ENCODE data around the gene ASTN2. TPM values are rescaled to one million over a fixed set of nuclear protein-coding genes. Genes with fewer than 3 reads are reported as not detected.

The ASTN2 gene
- polyA plus RNA-seq, 2 of the 4 experiments (the other 2 are of a cell fraction), result 5.8 to 11.6 TPM

DNA sequence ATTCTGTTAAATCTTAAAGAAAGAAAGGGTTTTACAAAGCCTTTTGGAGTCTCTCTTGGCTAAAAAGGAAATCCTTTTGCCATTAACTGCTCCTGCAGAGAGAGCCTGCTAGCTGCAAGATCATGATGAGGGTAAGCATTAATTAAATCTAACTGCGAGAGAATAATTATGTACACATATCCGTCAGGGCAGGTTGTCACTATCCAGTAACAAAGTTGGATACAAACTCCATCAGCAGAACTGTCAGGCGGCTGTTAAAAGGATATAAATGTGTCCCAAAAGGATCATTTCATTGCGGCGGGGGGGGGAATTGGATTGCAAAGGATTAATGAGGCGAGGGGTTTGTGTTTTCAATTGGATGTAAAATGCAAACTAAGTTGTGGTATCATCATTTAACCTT lies 289.3 kb downstream of the ASTN2 start:
- no peak for TF ChIP-seq ZSCAN20 (CRISPR knock-in tag; IDR thresholded peaks at IDR 0.05)
- no peak for TF ChIP-seq EHMT2 (IDR thresholded peaks at IDR 0.05; ENCODE audit: low read depth)
- no peak for TF ChIP-seq NFE2L2 (conservative IDR thresholded peaks at IDR 0.05; ENCODE audit: low read length)
- no peak for TF ChIP-seq KDM1A (IDR thresholded peaks at IDR 0.05; ENCODE audit: low read depth)
- TF ChIP-seq JUN (IDR thresholded peaks at IDR 0.05), result no peak
- TF ChIP-seq BHLHE40 (IDR thresholded peaks at IDR 0.05; ENCODE audit: low read depth, low read length), result no peak
- TF ChIP-seq, protein P1, sequence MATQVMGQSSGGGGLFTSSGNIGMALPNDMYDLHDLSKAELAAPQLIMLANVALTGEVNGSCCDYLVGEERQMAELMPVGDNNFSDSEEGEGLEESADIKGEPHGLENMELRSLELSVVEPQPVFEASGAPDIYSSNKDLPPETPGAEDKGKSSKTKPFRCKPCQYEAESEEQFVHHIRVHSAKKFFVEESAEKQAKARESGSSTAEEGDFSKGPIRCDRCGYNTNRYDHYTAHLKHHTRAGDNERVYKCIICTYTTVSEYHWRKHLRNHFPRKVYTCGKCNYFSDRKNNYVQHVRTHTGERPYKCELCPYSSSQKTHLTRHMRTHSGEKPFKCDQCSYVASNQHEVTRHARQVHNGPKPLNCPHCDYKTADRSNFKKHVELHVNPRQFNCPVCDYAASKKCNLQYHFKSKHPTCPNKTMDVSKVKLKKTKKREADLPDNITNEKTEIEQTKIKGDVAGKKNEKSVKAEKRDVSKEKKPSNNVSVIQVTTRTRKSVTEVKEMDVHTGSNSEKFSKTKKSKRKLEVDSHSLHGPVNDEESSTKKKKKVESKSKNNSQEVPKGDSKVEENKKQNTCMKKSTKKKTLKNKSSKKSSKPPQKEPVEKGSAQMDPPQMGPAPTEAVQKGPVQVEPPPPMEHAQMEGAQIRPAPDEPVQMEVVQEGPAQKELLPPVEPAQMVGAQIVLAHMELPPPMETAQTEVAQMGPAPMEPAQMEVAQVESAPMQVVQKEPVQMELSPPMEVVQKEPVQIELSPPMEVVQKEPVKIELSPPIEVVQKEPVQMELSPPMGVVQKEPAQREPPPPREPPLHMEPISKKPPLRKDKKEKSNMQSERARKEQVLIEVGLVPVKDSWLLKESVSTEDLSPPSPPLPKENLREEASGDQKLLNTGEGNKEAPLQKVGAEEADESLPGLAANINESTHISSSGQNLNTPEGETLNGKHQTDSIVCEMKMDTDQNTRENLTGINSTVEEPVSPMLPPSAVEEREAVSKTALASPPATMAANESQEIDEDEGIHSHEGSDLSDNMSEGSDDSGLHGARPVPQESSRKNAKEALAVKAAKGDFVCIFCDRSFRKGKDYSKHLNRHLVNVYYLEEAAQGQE (IDR thresholded peaks at IDR 0.05), result no peak
- no peak for TF ChIP-seq FOSL2 (IDR thresholded peaks at IDR 0.05)
- TF ChIP-seq FOSL2 (CRISPR knock-in tag; IDR thresholded peaks at IDR 0.05), result no peak
- TF ChIP-seq RCOR1 (IDR thresholded peaks at IDR 0.05; ENCODE audit: low read depth, low read length), result no peak
- no peak for TF ChIP-seq GATA3 (IDR thresholded peaks at IDR 0.05; ENCODE audit: borderline replicate concordance)
- TF ChIP-seq HES2 (IDR thresholded peaks at IDR 0.05), result no peak
- no peak for TF ChIP-seq RAD21 (conservative IDR thresholded peaks at IDR 0.05 in 1 of 2, IDR thresholded peaks at IDR 0.05 in 1 of 2)
- TF ChIP-seq RARB (CRISPR knock-in tag; IDR thresholded peaks at IDR 0.05), result no peak
- TF ChIP-seq TFCP2L1 (CRISPR knock-in tag; IDR thresholded peaks at IDR 0.05), result no peak
- no peak for TF ChIP-seq MAFK (IDR thresholded peaks at IDR 0.05; ENCODE audit: partially characterized antibody)
- WGBS (ENCODE audit: missing lambda C conversion rate), result 35% methylated on average over 6 of the region's 6 CpGs
- Histone ChIP-seq H3K27ac (no peak overlapping the region), H3K4me3 (no peak overlapping the region), H3K4me2 (no peak overlapping the region), H3K9me3 (no peaks in the 10 kb centered on the region), H3K4me1 (no peaks in the 10 kb centered on the region)
- ATAC-seq, result no peak
- FAIRE-seq, result no peak
- ChIA-PET POLR2A (no interaction called here), CTCF (interaction anchor here (1.2 kb wide), 1 partner anchor 10 kb away, joined by 5 read pairs; no protein-coding TSS in a partner anchor)
- no peak for DNase-seq (ENCODE audit: low read depth in 1 of 2, low spot score in 1 of 2)

- Histone ChIP-seq H3K27ac (no peak overlapping the region), H3K4me2 (no peak overlapping the region), H3K4me3 (no peak overlapping the region), H3K4me1 (no peaks in the 10 kb centered on the region), H3K9me3 (no peaks in the 10 kb centered on the region)
- POLR2A ChIA-PET, result no interaction called here
- whole genome bisulfite sequencing (ENCODE audit: missing lambda C conversion rate), result 32% methylated on average over 7 of the region's 7 CpGs
- no peak for DNase-seq (ENCODE audit: low read depth in 1 of 2, low spot score in 1 of 2)
- no peak for FAIRE-seq
- ATAC-seq, result no peak
- TF ChIP-seq NFE2L2 (conservative IDR thresholded peaks at IDR 0.05; ENCODE audit: low read length) (no peak), RCOR1 (IDR thresholded peaks at IDR 0.05; ENCODE audit: low read depth, low read length) (no peak), JUN (IDR thresholded peaks at IDR 0.05) (no peak), RARB (CRISPR knock-in tag; IDR thresholded peaks at IDR 0.05) (no peak), TFCP2L1 (CRISPR knock-in tag; IDR thresholded peaks at IDR 0.05) (no peak), CEBPB (IDR thresholded peaks at IDR 0.05) (no peak), MAX (IDR thresholded peaks at IDR 0.05) (no peak), EHMT2 (IDR thresholded peaks at IDR 0.05; ENCODE audit: low read depth) (no peak), POLR2AphosphoS2 (conservative IDR thresholded peaks at IDR 0.05; ENCODE audit: low read length) (no peak)
- TF ChIP-seq, protein P2, sequence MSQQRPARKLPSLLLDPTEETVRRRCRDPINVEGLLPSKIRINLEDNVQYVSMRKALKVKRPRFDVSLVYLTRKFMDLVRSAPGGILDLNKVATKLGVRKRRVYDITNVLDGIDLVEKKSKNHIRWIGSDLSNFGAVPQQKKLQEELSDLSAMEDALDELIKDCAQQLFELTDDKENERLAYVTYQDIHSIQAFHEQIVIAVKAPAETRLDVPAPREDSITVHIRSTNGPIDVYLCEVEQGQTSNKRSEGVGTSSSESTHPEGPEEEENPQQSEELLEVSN (IDR thresholded peaks at IDR 0.05; ENCODE audit: borderline replicate concordance, low read depth), result no peak
- CTCF ChIA-PET, result no interaction called here
These were observed 291.1 kb downstream of the ASTN2 start for GRCh38 chr9:117123729-117124128.

DNA sequence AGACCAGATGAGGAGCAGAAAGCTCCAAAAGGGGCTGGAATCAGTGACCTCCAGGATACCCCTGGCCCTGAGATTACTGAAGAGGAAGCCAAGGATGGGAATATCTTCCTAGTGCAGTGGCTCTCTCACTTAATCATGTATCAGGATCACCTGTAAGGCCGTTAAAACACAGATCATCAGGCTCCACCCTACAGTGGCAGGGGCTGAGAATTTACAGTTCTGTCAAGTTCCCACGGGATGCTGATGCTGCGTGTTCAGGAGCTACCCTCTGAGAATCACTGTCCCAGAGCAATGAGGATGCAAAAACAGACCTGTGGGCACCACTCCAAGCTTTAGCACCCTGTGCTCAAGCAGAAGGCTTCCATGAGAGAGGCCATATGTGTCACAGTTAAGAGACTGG lies 291.9 kb downstream of the ASTN2 start:
- Histone ChIP-seq H3K4me3 (no peak overlapping the region), H3K4me1 (no peaks in the 10 kb centered on the region), H3K9me3 (no peaks in the 10 kb centered on the region), H3K27ac (no peak overlapping the region), H3K4me2 (no peak overlapping the region)
- TF ChIP-seq BHLHE40 (IDR thresholded peaks at IDR 0.05; ENCODE audit: low read depth, low read length) (no peak), ELK1 (IDR thresholded peaks at IDR 0.05; ENCODE audit: low read depth, low read length) (no peak), KDM5A (IDR thresholded peaks at IDR 0.05) (no peak), RFX5 (IDR thresholded peaks at IDR 0.05) (no peak), JUNB (IDR thresholded peaks at IDR 0.05) (no peak), FOSB (CRISPR knock-in tag; IDR thresholded peaks at IDR 0.05) (no peak), MAFK (IDR thresholded peaks at IDR 0.05; ENCODE audit: partially characterized antibody) (no peak), ZFP36 (IDR thresholded peaks at IDR 0.05; ENCODE audit: borderline replicate concordance, partially characterized antibody) (no peak), KDM1A (IDR thresholded peaks at IDR 0.05; ENCODE audit: low read depth) (no peak), ZC3H11A (IDR thresholded peaks at IDR 0.05) (no peak), RCOR1 (IDR thresholded peaks at IDR 0.05; ENCODE audit: low read depth, low read length) (no peak), RAD21 (conservative IDR thresholded peaks at IDR 0.05 in 1 of 2, IDR thresholded peaks at IDR 0.05 in 1 of 2) (no peak), MYC (IDR thresholded peaks at IDR 0.05; ENCODE audit: borderline replicate concordance, low read length) (no peak)
- WGBS (ENCODE audit: missing lambda C conversion rate), result 0% methylated on average over 3 of the region's 3 CpGs
- CTCF ChIA-PET, result no interaction called here
- no peak for ATAC-seq
- FAIRE-seq, result no peak
- DNase-seq (ENCODE audit: low read depth in 1 of 2, low spot score in 1 of 2), result no peak
- POLR2A ChIA-PET, result no interaction called here
